Measurements from ENCODE around the gene COL27A1.

DNA sequence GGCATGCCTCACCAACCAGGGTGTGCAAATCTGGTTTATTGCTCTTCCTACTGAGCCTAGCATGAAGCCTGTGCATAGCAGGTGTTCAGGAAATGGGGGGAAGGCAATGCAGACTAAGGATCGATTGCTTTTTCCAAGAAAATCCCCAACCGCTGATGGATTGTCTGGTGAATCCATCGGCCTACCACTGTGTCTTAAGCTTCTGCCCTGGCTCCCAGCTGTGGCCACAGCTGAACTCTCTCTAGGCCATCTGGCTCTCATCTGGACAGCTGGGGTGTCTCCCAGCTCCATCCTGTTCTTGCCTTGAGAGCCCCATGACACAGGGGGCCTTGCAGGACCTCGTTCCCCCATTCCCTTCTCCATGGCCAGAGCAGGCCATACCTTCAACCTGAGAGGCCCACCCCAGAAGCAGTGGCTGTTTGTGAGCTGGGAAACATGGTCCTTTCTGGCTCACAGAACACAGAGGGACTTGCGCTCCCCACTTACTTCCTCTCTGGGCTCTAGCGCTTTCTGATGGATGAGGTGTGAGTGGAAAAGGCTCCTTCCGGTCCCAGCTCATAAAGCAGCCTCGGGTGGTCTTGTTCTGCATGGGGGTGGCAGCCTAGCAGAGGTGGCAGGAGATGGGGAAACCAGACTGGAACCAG, 41.8 kb downstream of the COL27A1 start:
- TF ChIP-seq YY1 (IDR thresholded peaks at IDR 0.05; ENCODE audit: insufficient read depth, insufficient read length) (no peak), SUZ12 (IDR thresholded peaks at IDR 0.05; ENCODE audit: extremely low read depth, insufficient read depth, insufficient read length) (no peak)

Measured in NT2/D1 (cell line).